Endothelial cell (in vitro differentiated cells): Measurements from ENCODE around the gene SORCS2. TPM values are rescaled to one million over a fixed set of nuclear protein-coding genes. Genes with fewer than 3 reads are reported as not detected.

ENCODE experiments used
- DNase-seq: peaks from one replicate; pipeline ENCODE4 v3.0.0; 2021; ENCODE audit warnings: low spot score
- H3K27ac Mint-ChIP-seq: one replicate; pipeline ENCODE4 v1.8.0; 2021; ENCODE audit warnings: mixed read lengths, inconsistent platforms; ENCODE audit not compliant: unreplicated experiment
- H3K27me3 Mint-ChIP-seq: one replicate; pipeline ENCODE4 v1.8.0; 2021; ENCODE audit warnings: mild to moderate bottlenecking, moderate library complexity, mixed read lengths, inconsistent platforms; ENCODE audit not compliant: unreplicated experiment
- H3K36me3 Mint-ChIP-seq: one replicate; pipeline ENCODE4 v1.8.0; 2021; ENCODE audit warnings: mild to moderate bottlenecking, low read depth, mixed read lengths, inconsistent platforms; ENCODE audit not compliant: unreplicated experiment
- H3K4me1 Mint-ChIP-seq: one replicate; pipeline ENCODE4 v1.8.0; 2021; ENCODE audit warnings: mild to moderate bottlenecking, mixed read lengths, inconsistent platforms; ENCODE audit not compliant: unreplicated experiment
- H3K4me3 Mint-ChIP-seq: one replicate; pipeline ENCODE4 v1.8.0; 2021; ENCODE audit warnings: mild to moderate bottlenecking, mixed read lengths, inconsistent platforms; ENCODE audit not compliant: unreplicated experiment
- H3K9me3 Mint-ChIP-seq: one replicate; pipeline ENCODE4 v1.8.0; 2021; ENCODE audit warnings: mixed read lengths, inconsistent platforms; ENCODE audit not compliant: unreplicated experiment
- CTCF ChIP-seq: fragments of 200-600 bp; sonication (generic); IDR thresholded peaks from one replicate; pipeline ENCODE4 v1.5.0; 2021; ENCODE audit warnings: antibody characterized with exemption; ENCODE audit not compliant: unreplicated experiment
- total RNA-seq: library from RNA; stranded (reverse); fragmentation: NEBNext Ultra II Directional; extraction: Animal tissue kit (Norgen Biotek cat#: 25700); gene quantifications from one replicate; pipeline ENCODE4 v1.2.1, GENCODE V29; 2021; ENCODE audit not compliant: unreplicated experiment

Gene SORCS2
- total RNA-seq, 1 donor from 2014 or later = 1.3 TPM

- Mint-ChIP-seq H3K36me3 (peaks cover 6% of the 10 kb centered on the region), H3K27me3 (peaks cover 6% of the 10 kb centered on the region), H3K9me3 (no peaks in the 10 kb centered on the region), H3K4me3 (no peak overlapping the region), H3K4me1 (no peaks in the 10 kb centered on the region), H3K27ac (no peak overlapping the region)
- no peak for DNase-seq
- TF ChIP-seq CTCF = no peak
Observed at GRCh38 chr4:7252510-7253340, 60.4 kb downstream of the SORCS2 start.

- no peak for TF ChIP-seq CTCF
- H3K4me1 Mint-ChIP-seq = no peaks in the 10 kb centered on the region
- no peak overlapping the region for H3K27ac Mint-ChIP-seq
- no peak overlapping the region for H3K4me3 Mint-ChIP-seq
- no peak for DNase-seq
- peaks cover 8% of the 10 kb centered on the region for H3K27me3 Mint-ChIP-seq
- H3K36me3 Mint-ChIP-seq = peaks cover 6% of the 10 kb centered on the region
- no peaks in the 10 kb centered on the region for H3K9me3 Mint-ChIP-seq
Observed at GRCh38 chr4:7253341-7253700, 61.0 kb downstream of the SORCS2 start.

- Mint-ChIP-seq H3K4me1 (no peaks in the 10 kb centered on the region), H3K9me3 (no peaks in the 10 kb centered on the region), H3K36me3 (peaks cover 3% of the 10 kb centered on the region), H3K27me3 (peaks cover 9% of the 10 kb centered on the region), H3K27ac (no peak overlapping the region), H3K4me3 (no peak overlapping the region)
- no peak for DNase-seq
- TF ChIP-seq CTCF = no peak
Observed at GRCh38 chr4:7253837-7254236, 61.5 kb downstream of the SORCS2 start.

GRCh38 chr4:7254736-7255487, 62.6 kb downstream of the SORCS2 start:
- no peaks in the 10 kb centered on the region for H3K36me3 Mint-ChIP-seq
- DNase-seq = no peak
- H3K27ac Mint-ChIP-seq = no peak overlapping the region
- no peaks in the 10 kb centered on the region for H3K9me3 Mint-ChIP-seq
- TF ChIP-seq CTCF = no peak
- peaks cover 12% of the 10 kb centered on the region for H3K27me3 Mint-ChIP-seq
- no peak overlapping the region for H3K4me3 Mint-ChIP-seq
- no peaks in the 10 kb centered on the region for H3K4me1 Mint-ChIP-seq

- Mint-ChIP-seq H3K27ac (no peak overlapping the region), H3K4me1 (no peaks in the 10 kb centered on the region), H3K27me3 (peaks cover 12% of the 10 kb centered on the region), H3K36me3 (no peaks in the 10 kb centered on the region), H3K9me3 (no peaks in the 10 kb centered on the region), H3K4me3 (no peak overlapping the region)
- DNase-seq = no peak
- no peak for TF ChIP-seq CTCF
Observed at GRCh38 chr4:7255488-7255881, 63.1 kb downstream of the SORCS2 start.
